ENCODE measurements around the gene PAN3.

PAN3 gene

DNA sequence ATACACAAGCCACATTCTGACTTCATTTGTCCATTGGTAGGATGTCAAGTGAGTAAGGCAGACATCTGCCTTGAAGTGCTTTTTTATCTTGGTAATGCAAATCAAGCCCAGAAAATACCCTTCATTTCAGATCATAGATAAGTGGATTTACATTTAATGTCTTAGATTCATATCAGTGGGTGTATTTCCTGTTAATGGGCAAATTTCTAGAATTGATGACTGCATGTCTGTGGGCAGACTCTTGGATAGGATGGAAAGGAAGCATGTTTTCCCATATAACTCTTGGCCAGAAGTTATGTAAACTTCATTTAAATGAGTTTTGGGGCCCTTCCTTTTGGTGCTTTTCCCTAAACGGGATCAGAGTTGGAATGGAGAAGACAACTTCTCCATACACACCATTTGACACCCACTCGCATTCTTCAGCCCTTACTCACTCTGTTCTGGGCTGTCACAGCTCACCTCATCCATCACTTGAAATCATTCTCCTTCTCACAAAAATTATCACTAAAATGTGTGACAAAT, 202.0 kb downstream of the PAN3 start:
- no peak for DNase-seq

DNA sequence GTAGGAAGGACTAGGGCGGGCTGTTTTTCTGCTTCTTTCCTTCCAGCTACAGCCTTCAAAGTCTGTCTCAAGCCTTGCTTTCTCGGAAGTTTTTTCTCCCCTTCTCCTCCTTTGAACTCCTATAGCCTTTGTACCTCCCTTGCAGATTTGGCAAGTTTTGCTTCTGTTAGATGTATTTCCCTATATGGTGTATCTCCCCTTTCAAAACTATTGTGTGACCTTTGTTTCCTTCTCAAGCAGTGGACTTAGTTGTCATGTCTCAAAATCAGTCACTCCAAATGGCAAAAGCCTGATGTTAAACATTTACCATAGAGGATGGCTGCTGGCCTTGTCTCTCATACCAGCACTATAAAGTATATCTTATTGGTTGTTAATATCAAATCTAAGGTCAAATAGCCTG, 203.9 kb downstream of the PAN3 start:
- no peak for DNase-seq

GRCh38 chr13:28344163-28344562, 205.8 kb downstream of the PAN3 start:
- DNase-seq = no peak
